GM21367 (cell line): Measurements from ENCODE around the gene MAGI3.
"Not testable (repeated sequence)": the region's sequence is repeated elsewhere in the genome, so short reads cannot be mapped to it uniquely, and the experiment has no call there.

Source experiments
- ATAC-seq: cut with Tn5 transposase; IDR thresholded peaks from one replicate; pipeline ENCODE4 v1.9.1; 2021; ENCODE audit not compliant: unreplicated experiment

Gene MAGI3

DNA sequence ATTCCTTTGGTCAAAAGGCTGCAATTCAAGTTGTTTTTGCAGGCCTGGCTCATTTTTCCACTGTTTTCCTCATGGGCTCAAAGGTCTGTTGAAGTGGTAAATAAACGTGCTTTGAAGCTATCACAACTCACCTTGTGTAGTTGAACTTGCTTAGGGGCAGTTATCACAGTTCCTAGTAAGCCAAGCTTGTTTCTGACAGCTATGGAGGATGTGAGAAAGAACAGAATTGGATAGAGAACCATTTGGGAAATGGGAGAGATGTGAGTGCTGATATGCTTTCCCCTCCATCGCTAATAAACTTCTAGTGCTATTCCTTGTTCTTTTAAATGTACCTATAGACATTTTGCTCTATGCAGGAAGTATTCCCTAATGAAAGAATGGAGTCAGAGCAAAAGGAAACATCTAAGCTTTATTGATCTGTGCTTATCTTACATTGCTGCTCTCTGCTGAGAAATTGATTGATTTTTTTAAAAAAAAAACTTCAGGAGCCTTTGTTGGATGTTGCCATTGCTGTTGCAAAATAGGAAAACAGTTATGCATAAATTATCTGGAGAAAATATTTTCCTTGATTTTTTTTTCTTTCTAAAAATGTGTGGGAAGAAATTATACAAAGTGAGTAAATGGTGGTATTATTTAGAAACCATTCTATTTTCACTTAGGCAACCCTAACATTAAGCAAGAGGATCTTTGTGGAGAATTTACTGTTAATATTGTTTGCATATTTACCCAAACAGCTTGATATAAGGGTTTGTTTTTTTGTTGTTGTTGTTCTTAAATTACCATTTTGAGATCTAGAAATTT is 118.2 kb downstream of the MAGI3 start:
- no peak for ATAC-seq

DNA sequence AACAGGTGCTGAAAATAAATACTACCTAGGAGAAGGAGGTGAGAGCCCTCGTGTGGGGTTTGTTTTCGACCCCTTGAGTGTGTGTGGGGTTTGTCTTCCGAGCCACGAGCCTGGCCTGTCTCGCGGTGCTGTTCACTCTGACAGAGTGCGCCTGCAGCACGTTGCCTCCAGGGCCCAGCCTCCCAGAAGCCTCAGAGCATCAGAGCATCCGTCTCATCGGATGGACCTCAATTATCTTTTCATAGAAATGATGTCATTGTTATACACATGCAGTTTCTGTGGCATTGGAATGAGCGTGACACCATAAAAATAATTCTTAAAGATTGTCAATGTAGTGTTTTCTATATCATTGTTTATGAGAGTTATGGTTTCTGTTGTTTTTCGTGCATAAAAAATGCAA is 119.5 kb downstream of the MAGI3 start:
- ATAC-seq, result not testable (repeated sequence)

DNA sequence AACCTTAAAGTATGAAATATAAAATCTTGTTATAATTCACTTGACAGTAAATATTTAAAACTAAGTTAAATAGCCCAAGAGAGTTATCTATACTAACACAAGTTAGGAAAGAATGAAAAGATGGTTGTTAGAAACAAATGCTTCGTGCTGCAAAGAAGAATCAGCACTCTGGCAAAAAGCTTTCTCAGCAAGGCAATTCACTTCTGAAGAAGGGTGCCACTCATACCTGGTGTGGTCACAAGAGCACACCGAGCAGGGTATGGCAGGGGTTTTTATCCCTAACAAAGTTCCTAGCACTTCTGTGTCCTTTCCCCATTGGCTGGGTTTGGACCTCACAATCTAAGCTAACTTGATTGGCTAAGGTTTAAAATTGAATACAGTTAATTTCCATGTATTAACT is 121.0 kb downstream of the MAGI3 start:
- no peak for ATAC-seq

DNA sequence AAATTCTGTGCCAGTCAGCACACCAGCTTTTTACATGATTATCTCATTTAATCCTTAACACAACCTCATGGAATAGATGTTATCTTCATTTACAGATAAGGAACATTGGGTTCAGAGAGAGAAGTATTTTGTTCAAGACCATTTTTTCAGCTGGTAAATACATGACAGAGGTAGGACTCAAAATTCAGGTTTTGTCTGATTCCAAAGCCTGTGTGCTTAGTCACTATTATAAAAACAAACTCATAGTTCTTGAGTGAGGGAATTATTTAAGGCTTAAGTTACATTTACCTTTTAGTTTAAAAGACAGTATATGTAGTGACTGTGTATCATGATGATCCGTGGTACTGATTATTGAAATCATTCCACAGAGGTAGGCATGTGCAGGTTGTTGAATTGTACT is 125.2 kb downstream of the MAGI3 start:
- ATAC-seq, result no peak

DNA sequence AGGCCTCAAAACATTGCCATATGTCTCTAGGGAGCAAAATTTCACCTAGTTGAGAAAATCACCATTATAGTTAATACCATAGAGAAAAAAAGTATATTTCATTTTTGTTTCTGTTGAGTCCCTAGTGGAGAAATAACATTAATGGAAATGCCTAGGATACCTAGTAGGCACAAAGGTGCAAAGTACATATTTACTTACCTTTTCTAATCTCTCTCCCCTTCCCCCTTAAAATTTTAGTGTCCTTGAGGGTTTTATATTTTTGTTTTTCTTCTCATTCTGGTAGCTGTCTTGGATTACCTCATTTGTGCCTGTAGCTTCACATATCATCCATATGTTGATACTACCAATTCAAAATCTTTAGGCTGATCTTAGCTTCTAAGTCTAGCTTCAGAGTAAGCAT is 127.0 kb downstream of the MAGI3 start:
- no peak for ATAC-seq

DNA sequence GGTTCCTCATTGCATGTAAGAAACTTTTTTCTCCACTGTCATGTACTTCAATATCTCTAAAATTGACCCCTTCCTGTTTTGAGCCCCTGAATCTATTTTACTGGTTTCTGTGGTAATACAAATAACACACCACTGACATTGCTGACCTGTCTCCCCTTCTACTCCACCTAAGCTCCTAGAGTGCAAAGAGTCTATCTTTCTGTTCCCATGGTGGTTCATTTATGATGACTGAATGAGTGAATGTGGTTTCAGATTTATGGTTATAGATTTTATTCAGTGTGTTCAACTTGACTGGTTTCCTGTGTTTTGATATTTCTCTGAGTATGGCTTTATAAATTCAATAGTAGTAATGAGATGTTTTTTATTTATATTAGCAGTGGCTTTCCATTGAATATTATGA is 127.7 kb downstream of the MAGI3 start:
- no peak for ATAC-seq

DNA sequence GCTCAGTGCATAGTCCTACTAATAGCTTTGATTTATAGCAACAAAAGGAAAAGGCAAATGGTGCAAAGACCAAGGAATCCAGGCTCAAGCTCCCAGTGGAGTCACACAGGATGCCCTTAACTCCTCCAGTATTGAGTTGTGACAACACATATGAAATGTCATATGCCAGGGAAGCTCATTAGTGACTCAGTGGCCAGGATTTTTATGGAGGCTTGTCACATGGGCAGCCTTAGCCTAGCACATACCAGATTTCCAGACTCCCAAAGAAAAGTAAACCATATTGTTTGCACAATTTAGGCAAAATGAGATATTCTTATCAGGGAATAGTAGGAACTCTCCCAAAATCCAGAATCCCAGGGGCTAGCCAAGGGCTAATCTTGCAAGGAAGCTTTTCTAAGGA is 129.2 kb downstream of the MAGI3 start:
- no peak for ATAC-seq

DNA sequence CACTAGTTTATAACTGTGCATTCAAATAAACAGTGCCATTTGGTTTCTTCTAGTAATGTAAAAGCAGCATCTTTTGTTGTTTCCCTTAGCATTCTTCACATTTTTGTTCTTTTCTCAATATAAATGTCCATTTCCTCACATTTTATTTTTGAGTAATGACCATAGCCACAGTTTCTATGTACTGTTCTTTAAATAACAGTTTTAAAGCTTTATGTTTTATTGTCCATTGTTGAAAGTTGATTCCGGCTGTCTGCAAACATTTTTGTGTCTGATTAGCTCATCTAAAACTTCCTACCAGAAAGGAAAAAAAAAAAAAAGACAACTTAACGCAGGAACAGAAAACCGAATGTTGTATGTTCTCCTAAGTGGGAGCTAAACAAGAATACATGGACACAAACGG is 139.7 kb downstream of the MAGI3 start:
- no peak for ATAC-seq

DNA sequence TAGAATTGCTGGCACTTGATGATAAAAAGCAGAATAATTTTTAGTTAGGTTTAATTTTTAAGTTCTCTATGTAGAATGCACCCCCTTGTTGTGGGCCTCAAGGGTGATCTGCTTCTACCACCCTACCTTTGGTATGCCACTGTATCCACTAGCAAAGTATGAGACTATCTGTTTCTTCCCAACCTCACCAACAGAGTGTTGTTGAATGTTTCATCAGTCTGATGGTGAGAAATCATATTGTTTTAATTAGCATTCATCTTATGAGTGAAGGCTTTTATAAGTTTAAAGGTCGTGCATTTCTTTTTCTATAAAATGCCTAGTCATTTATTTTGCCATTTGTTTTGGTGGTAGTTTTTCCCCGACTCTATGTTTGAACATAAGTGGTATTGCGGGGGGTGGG is 141.0 kb downstream of the MAGI3 start:
- ATAC-seq, result no peak

DNA sequence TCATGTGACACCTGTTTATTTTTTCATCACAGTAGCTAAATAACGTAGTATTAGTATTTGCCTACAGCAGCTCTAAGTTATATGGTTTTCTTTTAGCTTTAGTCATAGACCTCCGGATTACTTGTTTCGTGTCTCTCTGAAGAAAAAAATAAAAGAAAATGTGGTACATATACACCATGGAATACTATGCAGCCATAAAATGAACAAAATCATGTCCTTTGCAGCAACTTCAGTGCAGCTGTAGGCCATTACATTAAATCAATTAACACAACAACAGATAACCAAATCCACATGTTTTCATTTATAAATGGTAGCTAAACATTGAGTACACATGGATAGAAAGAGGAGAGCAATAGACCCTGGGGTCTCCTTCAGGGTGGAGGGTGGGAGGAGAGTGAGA is 142.7 kb downstream of the MAGI3 start:
- ATAC-seq, result no peak

DNA sequence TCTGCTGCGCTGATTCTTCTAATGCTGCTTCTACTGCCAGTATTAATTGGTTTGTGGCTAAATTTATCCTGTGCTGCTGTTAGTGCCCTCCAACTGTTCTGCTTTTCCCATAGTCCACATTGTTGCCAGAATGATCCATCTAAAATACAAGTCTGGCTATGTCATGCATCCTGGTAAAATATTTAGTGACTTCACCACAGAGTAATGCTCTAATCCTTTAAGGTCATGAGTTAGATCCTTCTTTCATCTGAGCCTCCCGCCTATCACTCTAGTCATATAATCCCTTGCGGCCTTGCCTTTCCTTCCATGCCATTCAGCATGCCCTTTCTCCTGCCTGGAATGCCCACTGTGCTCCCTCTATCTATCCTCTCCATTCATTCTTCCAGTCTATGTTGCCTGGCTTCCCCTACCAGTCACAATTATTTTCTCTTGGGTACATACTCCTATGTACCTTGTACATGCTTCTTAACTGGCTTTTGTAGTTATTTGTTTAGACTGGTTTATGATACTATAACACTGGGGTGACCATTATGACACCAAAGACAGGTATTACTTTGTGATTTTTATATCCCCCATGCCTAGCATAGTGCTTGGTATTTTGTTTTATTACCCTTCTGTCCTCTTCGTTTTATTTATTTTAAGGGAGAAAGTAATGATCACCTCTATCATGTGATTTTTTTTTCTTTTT is 144.0 kb downstream of the MAGI3 start:
- ATAC-seq, result no peak

DNA sequence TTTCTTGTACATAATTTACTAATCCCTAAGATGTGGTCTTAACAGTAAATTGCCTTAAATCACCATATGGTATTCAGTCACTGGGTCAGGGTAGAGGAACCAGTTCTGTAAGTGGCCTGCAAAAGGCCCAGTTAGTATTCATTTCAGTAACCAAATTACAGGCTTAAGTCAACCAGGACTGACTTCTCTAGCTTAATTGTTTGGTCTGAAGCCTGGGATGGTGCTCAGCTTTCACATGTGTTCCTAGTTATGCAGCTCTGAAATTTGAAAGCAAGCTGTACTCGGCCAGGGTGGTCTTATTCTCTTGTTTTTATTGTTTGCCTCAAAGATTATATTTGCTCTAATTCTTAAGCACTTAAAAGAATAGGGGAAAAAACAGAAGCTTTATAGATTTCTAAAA is 144.6 kb downstream of the MAGI3 start:
- no peak for ATAC-seq

DNA sequence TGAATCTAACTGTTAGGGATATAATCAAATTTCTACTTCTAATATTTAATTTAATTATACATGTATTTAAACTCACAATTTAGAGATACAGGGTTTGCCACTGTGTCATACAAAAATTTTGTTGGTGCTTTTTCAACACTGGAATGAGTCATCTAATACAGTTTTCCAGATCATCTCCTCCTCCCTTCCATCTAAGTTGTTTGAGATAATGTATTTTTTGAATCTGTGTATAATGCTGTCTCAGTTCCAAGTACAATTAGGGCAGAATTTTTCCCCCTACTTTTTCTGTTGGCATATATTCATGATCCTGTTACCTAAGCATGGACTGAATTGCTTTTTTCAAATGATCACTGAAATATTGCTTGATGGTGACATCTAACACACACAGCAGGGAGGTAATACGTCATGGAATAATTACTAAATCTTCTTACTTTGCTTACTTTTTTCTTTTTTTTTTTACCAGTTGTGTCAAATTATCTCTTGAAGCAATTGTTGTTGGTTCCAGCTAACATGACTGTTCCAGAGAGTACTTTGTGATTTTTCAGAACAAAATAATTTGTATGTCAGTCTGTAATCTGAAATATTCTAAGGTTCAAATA is 146.0 kb downstream of the MAGI3 start:
- ATAC-seq, result no peak

DNA sequence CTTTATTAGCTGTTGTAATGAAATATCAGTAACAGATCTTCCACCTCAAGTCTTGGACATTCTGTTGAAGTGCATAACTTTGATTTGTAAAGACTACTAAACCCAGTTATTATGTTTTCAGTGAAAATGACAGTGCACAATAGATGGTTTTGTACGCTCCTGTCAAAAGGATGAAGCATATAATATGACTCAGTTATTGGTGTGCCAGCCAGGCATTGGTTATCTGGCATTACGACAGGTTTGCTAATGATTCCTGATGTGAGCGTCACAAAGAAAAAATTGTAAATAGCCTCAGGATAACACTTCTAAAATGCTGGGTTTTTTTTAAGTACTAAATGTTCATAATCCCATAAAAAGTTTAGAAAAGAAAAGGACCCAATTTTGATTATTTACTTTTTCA is 147.9 kb downstream of the MAGI3 start:
- no peak for ATAC-seq

DNA sequence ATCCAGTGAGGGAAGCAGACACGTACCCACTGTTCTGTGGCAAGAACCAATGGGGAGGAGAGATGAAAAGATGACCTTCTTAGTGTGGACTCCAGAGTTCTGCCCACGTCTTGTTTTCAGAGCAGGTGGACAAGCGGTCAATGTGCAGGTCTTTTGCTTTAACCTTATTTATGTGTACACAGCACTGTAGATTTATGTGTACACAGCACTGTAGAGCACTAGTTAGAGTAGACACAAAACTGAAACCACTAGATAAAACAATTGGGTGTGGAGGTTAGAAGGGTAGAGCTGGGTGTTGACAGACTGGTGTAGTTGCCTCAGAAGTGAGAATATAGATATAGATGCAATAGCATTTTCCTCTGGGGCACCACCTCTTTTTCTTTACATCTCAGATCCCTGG is 150.0 kb downstream of the MAGI3 start:
- ATAC-seq, result no peak

DNA sequence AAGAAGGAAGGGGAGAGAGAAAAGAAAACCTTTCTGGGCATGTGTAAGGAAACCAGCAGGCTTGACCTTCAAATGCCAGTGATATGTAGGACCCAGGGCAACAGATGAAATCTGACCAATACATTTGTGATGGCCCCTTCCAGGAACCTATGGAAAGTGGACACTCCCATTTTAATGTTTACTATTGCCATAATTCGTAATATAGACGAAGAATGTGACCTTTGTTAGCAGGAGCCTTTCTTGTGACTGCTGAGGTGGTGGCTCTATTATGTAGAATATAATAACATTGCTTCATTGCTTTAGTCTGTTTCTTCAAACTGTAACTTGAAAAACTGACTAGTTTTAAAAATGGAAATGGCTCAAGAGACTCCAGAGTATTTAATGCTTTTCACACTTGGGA is 150.8 kb downstream of the MAGI3 start:
- ATAC-seq, result no peak

DNA sequence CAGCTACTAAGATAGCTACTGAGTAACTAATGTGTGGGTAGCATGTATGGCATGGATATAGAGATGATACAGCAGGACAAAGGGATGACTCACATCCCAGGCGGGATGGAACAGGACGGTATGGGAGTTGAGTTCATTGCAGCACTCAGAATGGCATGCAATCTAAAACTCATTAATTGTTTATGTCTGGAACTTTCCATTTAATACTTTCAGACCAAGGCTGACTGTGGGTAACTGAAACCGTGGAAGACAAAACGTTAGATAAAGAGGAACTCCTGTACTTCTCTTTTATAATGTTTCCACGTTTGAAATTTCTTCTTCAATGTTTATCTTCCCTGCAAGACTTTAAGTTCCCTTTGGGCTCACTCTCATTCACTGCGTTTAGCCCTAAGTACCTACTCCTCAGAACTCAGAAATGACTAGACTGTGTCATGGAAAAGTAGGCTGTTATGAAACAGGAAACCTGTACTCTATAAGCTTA is 151.9 kb downstream of the MAGI3 start:
- no peak for ATAC-seq

DNA sequence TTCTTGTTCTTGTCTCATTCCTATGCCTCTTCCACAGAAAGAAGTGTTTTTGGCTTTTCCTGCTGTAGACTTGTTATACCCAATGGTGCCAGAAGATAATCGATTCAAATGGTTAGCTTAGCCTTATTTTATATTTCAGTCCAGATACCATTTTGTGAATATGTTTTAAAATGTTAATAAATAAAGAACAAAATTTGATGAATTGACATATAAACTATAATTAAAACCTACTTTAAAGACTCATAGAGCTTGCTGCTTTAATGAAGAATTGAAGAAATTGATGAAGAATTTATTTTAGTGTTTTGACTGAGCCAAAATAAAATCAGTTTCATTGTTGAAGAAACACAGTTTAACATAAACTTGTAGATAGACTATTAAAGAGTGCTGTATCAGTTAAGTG is 152.8 kb downstream of the MAGI3 start:
- ATAC-seq, result no peak

DNA sequence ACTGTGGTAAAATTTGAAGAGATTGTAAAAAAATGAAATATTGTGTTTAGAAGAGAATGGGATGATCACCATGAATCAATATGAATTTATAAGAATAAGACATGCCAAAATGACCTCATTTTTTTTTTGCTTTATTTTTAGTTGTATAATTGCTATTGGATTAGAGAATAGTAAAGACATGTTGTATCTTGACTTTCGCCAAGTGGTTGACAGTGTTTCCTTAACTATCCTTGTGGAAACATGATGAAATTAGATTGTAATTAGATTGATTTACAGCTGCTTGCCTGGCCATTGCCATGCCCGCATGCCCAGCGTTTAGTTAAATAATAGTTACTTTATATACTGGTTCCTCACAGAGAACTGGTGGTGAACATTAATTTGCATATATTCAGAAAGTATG is 154.9 kb downstream of the MAGI3 start:
- no peak for ATAC-seq

DNA sequence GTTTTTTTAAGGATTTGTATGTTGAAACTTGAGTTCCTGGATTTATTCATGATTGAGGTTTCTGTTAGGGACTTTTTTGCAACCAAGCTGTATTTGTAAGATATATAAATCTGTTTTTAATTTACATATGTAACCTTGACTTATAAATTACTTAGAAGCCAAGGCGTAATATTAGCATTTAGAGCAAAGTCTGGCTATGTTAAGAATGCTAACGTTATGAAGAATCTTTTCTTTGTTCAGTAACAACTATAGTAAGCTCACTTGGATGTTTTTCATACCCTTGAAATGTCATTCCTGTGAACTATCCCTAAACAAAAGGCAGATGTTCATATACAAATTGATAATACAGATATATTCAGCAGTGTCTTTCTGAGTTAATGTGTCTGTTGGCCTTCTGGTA is 155.3 kb downstream of the MAGI3 start:
- ATAC-seq, result no peak

DNA sequence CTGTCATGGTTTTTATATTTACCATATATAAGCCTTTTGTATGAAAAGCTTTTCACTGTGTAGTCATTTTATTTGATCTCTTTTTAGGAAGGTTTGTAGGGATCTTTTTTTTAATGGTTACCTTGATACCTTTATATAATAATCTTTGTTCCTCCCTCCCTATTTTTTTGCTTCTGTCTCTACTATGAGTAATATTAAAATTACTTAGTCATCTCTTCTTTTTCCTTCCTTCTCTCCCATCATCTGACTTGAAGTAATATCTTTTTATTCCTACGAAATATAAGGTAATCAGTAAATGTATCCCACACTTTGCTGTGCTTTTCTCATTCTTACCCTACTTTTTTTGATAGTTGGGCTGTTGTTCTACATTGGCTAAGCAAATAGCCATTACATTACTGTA is 161.4 kb downstream of the MAGI3 start:
- no peak for ATAC-seq

DNA sequence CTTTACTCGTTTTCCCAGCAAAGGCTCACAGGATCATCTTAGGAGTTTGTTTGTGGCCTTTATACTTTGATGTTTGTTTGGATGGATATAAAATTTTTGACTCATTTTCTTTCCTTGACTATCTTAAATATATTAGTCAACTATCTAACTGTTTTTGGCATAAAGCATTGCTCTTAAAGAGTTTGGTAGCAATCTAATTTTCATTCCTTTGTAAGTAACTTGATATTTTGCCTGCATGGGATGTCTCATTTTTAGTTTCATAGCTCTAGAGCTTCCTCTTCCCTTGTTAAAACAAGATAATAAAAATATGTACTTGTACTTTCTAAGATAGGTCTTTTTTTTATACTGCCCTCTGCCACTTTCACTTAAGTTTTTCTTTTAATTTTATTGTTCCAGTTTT is 161.9 kb downstream of the MAGI3 start:
- ATAC-seq, result no peak
